ENCODE data around the gene DDX39A.

- TF ChIP-seq CTCF (IDR thresholded peaks at IDR 0.05) (no peak), POLR2A (IDR thresholded peaks at IDR 0.05) (no peak)
These were observed 25.8 kb downstream of the DDX39A start for GRCh38 chr19:14393329-14393728.
